Eye (tissue), 1 donor: Measurements from ENCODE around the gene CTSW.

Experiments
- DNase-seq: peaks from one replicate; pipeline ENCODE4 v3.0.0-alpha.2; 2015

Gene CTSW

DNA sequence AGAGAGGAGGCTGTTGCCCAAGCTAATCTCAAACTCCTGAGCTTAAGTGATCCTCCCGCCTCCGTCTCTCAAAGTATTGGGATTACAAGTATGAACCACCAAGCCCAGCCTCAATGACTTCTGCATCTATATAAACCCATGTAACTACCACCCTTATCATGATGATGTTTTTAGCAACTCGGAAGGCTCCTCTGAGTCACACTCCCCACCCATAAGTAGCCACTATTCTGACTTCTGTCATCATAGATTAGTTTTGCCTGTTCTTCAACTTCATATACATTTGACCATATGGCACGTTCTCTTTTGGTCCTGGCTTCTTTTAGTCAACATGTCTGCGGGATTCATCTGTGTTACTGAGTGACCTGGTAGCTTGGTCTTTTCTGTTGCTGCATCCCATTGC lies 27.0 kb downstream of the CTSW start:
- DNase-seq, result no peak

- no peak for DNase-seq
These were observed 28.2 kb downstream of the CTSW start for GRCh38 chr11:65907878-65908277.

DNA sequence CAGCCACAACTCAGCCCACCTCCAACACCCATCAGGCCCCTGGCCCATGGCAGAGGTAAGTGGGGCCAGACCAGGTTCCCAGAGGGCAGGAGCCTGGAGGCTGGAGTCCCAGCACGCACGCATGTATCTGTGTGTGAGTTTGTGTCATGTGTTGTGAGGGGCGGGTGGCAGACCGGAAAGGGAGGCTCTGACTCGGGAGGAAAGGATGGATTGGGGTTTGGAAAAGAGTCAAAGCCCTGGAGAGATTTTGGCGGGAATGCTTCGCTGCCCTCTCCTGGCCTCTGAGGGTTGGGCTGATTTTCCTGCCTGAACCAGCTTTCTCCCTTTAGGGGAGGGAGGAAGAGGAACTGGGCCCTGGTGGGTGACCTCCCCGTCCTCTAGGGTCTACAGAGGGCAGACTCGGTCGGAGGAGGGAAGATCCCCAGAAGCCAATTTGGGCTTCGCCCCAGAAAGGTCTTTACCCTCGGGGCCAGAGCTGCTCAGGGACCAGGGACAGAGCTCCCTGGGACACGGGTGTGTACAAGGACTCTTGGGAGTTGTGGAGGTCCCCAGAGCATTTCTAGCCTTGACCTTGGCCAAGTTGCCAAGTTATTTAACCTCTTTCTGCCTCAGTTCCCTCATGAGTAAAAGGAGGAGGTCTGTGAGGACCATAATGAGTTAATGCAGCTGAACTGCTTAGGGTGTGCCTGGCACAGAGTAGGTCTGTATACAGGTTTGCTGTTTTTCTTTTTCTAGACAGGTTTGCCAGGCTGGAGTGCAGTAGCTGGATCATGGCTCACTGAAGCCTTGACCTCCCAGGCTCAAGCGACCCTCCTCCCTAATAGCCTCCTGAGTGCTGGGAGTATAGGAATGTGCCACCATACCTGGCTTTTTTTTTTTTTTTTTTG lies 32.3 kb downstream of the CTSW start:
- peak; percentile 77 for DNase-seq

- no peak for DNase-seq
These were observed 33.2 kb downstream of the CTSW start for GRCh38 chr11:65912845-65913244.

- DNase-seq, result peak; percentile 54
These were observed 35.6 kb downstream of the CTSW start for GRCh38 chr11:65915101-65915820.

DNA sequence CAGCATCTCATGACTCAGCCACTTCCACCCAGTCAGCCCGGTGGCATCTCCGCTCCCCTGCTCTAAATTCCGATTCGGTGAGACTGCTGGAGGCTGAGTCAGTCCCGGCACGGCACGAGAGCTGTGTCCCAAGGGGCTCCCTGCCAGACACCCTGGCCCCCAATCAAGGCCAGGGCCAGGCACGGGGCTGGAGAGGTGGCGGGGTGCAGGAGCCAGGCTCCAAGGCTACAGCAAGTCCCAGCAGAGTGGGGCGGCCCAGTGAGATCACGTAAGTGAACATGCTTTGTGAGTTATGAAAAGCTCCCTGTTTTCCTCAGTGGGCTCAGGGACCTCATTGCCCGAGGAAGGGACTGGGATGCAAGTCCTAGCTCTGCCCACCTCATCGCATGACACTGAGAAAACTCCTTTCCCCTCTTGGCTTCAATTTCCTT lies 36.2 kb downstream of the CTSW start:
- DNase-seq, result peak; percentile 36

DNA sequence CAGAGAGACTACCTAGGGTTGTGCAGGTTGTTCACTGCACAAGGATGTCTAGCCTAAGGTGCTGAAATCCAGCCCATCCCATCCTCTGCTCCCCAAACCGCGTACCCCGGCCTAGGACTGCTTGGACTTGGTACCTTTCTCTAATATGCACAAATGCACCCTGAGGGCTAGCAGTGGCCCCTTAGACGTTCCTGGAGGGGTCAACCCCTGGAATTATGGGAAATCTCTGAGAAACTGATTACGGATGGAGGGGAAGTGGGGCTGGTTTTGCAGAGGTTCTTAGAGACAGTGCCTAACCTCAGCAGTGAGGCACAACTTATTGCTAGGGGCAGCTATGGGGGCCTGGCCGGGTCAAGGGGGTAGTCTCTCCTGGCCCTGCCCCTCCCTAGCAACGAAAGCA lies 36.8 kb downstream of the CTSW start:
- DNase-seq, result no peak

DNA sequence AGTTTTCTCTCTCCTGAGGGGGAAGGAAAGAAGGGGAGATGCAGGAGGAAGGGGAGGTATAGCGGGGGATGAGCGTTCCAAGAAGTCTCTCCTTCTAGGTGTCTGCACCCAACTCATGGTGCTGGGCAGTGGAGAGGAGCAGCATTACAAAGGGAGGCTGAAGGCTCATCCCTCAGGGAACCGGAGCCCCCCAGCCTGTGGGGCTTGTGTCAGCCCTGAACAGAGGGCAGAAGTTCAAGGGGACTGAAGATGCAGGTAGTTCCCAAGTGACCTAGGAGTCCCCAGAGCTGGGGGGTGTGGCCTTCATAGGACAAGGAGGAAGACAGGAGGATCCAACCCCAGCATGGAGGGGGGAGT lies 37.4 kb downstream of the CTSW start:
- no peak for DNase-seq

DNA sequence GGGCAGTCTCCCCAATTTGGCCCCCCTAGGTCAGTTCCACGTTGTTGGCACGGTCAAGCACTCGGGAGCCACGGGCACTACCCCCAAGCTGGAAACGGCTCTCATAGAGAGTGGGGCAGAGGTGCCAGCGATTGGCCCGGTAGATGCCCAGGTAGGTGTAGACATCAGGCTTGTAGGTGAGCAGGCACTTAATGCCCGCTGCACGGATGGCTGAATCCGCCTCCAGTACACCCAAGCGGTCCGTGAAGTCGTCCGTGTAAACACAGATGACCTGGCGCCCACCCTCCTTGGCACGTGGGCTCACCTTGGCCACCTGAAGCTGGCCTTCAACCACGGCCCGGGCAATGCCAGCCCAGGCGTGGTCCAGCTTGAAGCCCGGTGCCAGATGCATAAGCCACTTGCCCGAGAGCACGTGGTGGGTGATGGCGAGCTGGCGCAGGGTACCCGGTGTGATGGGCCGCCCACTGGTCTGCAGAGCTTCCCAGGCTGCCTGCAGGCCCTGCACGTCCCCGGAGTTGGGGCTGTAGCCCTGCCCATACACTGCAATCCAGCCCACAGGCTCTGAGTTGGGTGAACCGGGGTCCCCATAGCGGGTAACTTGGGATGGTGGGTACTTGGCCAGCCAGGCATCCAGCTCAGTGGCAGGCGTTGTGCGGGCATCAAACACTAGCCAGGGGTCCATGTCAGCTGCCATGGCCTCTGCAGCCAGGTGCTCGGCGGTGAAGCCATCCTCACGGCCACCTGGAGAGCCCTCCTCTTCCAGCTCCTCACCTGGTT lies 38.0 kb downstream of the CTSW start:
- no peak for DNase-seq

DNA sequence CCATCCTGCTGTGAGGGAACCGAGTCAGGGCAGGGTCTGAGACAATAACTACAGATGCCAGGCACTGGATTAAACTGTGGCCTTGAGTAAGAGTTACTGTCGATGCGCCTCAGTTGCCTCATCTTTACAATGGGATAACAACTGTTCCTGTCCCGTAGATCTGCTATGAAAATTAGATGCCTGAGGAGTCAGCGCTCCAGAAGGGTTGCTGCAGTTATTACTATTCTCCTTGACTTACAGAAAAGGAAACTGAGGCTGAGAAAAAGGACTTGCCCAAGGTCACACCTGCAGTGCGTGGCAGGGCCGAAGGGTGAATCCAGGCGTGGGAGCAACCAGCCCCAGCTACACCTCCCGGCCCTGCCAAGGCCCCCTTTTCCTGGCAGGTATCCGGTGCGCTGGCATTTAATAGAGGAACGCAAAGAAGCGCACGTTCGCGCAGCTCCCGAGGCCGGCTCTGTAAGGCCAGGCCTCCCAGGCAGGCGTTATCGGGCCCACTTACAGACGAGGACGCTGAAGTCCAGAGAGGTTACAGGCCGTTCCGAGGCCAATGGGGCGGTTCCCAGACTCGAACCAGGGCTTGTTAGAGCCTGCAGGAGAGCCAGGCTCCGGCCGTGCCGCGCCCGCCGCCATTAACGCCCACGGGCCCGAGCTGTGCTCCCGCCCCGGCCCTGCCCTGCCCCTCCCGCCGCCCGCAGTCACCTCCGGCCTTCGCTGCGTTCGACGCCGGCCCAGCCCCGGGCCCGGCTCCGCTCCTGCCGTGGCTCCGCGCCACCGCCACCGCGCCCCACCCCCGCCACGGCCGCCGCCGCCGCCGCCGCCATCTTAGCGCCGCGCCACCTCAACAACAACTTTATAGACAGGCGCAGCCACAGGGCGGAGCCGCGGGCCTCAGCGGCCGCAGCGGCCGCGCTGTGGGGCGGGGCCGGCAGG lies 38.8 kb downstream of the CTSW start, which contains the start of gene C11orf68:
Gene C11orf68, minus strand, starts transcription at position 852 of the 930 bp plus-strand sequence. Its CDS starts 31 bp downstream, at position 821.
- peak; percentile 67 for DNase-seq

GRCh38 chr11:65919141-65919572 lies 39.5 kb downstream of the CTSW start, which contains the start of gene DRAP1:
Gene DRAP1, plus strand, starts transcription at chr11:65919426. Its CDS starts 76 bp downstream, at chr11:65919502.
- DNase-seq, result peak; percentile 99

GRCh38 chr11:65919573-65920371 lies 40.1 kb downstream of the CTSW start:
- DNase-seq, result peak; percentile 66

GRCh38 chr11:65920372-65920802 lies 40.8 kb downstream of the CTSW start:
- no peak for DNase-seq

DNA sequence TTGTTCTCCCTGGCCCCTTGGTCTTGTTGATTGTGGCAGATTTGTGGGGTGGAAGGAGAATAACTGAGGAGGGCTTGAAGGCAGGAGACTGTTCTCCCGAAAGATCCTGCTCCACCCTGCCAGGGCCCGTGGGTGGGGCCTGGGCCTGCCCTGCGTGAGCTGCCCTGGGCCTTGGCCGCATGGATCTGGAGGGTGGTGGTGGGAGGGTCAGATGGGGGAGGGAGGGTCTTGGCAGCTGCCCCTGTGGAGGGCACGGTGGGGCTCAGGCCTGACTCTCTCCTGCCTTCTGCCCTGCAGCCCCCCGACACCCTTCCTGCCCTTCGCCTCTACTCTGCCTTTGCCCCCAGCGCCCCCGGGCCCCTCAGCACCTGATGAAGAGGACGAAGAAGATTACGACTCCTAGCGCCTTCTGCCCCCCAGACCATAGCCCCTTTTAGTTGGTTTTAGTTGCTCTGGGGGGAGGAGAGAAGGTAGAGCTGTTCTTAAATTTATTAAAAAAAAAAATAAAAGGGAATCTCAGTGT lies 41.5 kb downstream of the CTSW start:
- DNase-seq, result no peak

GRCh38 chr11:65921876-65922275 lies 42.2 kb downstream of the CTSW start:
- DNase-seq, result no peak

- no peak for DNase-seq
These were observed 42.9 kb downstream of the CTSW start for GRCh38 chr11:65922565-65922964.

DNA sequence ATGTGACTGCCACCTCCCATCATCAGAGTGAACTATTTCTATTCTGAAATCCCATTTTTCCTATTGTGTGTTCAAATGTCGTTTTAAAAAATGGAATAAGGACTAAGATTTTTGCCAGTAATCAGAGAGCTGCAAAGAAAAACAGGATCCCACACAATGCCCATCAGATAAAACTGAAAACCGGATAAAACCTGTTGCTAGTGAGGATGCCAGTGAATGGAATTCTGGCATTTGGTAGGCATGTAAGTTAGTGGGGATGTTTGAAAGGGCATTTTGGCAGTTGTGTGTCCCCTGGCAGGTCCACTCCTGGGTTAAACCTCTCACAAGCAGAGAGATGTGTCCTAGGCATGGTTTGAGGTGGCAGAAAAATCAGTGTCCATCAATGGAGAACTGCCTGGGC lies 45.8 kb downstream of the CTSW start:
- DNase-seq, result no peak

DNA sequence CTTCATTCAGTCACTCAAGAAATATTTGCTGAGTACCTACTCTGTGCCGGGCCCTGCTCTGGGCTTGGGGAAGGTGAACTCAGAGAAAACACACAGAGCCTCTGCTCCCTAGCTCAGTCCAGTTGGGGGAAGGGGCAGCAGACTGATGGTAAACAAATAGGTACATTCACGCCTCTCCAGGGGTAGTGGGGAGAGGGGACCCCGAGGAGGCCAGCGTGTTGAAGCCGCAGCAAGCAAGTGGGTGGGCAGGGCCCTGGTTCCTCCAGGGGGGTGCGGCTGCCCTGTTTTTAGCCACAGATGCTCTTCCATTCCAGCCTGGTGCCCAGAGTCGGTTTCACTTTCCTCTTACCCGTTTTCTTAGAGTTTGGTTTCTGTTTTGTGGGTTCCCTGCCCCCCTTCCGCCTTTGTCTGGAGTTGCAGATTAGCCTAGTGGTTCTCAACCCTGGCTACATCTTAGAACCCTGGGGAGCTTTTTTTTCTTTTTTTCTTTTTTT lies 48.3 kb downstream of the CTSW start:
- DNase-seq, result no peak

DNA sequence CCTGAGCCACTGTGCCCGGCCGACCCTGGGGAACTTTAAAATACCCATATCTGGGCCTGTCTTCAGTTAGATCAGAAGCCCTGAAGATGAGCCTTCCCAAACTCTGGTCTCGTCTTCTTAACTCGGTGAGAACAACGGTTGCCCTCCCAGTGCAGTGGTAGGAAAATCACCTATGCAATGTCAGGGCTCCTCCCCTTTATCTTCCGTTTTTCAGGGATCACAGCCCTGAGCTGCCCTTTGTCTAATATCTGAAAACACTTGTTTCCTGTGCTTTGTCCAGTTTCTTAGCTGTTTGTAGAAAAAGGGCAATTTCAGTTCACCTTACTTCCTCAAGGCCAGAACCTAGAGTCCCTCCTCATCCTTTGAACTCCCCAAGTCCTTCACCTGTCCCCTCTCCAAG lies 49.0 kb downstream of the CTSW start:
- DNase-seq, result no peak

DNA sequence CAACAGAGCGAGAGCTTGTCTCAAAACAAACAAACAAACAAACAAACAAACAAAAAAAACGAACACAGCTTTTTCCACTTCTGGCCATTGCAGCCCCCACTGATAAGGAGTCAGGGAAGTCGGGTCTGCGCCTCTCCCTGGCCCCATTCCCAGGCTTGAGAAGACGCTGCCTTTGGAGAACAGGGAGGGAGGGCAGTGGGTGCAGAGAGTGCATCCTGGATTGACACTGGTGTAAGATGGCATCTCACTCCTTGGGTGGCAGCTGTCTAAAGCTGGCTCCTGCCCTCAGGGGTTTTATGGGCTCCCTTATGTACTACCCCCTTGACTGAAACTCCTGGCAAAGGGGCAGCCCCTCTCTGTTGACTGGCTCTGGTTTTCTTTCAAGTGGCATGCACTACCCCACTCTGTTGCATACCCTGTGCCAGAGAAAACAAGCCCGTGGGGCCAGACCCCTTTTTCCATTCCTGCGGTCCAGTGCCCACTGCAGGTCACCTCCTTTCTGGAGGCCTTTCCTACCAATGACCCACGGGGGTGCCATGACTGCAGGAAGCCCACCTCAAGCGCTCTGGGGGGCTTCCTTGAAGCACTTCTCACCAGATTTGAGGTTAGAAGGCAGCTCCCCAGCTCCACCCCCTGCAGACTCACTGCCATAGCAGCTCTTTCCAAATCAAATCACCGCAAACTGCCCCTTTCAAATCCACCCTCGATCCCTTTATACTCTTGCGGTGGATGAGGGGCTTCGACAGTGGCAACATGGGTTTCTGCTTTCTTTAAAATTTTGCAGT lies 52.3 kb downstream of the CTSW start:
- DNase-seq, result no peak
